WI38 (cell line): Measurements from ENCODE around the gene MARK3.

Source experiments
- H3K4me3 ChIP-seq: 2 replicates; pipeline ENCODE4 v1.5.1; 2011; ENCODE audit warnings: low read depth, mild to moderate bottlenecking, control low read depth, low read length
- TF ChIP-seq, protein P1 (sequence below): IDR thresholded peaks from 2 replicates; pipeline ENCODE4 v1.5.1; 2012; ENCODE audit warnings: low read depth, mild to moderate bottlenecking, control low read depth, low read length

Gene MARK3

DNA sequence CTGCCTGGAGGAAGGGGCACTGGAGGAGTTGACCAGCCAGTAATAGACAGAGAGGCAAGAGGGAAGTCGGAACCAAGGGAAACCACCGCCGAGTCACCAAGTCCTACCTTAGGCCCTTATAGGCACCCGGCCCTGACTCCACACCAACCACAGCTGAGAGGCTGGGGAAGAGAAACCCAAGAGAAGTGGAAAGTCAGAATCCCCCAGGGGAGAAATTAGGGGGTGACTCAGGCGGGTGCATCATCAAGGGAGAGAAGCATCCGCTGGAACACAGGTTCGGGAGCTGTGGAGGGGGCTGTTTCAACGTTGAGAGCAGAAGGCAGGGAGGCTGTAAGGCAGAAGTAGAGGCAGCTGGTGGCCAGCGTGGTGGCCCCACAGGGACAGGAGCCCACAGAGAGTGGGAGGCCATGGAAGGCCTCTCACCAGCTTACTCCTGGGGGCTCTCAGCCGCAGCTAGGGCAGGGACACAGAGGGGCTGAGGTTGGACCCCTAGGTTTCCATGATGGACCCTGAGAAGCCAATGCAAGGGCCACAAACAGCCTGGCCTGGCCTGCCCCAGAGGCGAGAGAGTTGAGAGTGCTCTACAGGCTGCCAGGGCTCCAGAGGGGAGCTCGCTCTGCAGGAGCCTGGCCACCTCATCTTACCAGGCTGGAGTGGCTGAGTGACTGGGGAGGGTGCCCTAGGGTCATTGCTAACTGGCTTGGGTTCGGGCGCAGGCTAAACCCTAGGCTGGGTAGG lies 142.4 kb downstream of the MARK3 start:
- TF ChIP-seq, protein P1, sequence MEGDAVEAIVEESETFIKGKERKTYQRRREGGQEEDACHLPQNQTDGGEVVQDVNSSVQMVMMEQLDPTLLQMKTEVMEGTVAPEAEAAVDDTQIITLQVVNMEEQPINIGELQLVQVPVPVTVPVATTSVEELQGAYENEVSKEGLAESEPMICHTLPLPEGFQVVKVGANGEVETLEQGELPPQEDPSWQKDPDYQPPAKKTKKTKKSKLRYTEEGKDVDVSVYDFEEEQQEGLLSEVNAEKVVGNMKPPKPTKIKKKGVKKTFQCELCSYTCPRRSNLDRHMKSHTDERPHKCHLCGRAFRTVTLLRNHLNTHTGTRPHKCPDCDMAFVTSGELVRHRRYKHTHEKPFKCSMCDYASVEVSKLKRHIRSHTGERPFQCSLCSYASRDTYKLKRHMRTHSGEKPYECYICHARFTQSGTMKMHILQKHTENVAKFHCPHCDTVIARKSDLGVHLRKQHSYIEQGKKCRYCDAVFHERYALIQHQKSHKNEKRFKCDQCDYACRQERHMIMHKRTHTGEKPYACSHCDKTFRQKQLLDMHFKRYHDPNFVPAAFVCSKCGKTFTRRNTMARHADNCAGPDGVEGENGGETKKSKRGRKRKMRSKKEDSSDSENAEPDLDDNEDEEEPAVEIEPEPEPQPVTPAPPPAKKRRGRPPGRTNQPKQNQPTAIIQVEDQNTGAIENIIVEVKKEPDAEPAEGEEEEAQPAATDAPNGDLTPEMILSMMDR, result no peak

DNA sequence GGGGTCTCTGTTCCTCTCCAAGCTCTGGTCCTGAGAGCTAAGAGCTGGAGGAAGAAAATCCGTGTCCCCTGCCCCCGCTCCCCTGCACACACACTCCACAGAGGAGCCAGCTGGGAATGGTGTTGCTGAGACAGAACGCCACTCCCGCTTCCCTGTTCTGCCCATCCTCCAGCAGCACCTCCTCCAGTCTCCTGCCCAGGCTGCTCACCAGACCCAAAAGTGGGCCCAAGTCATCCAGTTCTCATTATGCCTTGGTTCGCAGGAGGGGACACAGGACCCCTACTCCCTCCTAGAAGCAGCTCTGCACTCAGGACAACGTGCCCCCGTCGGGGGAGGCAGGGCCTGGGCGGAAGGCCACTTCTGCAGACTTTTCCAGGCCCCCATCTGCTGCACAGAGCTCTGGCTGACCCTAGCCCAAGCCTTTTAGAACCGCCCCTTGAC lies 143.0 kb downstream of the MARK3 start:
- TF ChIP-seq, protein P1, result no peak
- H3K4me3 ChIP-seq, result peak overlapping the region; percentile 57

More for the DNA sequence above, 142.4 kb downstream of the MARK3 start:
- no peak overlapping the region for H3K4me3 ChIP-seq

DNA sequence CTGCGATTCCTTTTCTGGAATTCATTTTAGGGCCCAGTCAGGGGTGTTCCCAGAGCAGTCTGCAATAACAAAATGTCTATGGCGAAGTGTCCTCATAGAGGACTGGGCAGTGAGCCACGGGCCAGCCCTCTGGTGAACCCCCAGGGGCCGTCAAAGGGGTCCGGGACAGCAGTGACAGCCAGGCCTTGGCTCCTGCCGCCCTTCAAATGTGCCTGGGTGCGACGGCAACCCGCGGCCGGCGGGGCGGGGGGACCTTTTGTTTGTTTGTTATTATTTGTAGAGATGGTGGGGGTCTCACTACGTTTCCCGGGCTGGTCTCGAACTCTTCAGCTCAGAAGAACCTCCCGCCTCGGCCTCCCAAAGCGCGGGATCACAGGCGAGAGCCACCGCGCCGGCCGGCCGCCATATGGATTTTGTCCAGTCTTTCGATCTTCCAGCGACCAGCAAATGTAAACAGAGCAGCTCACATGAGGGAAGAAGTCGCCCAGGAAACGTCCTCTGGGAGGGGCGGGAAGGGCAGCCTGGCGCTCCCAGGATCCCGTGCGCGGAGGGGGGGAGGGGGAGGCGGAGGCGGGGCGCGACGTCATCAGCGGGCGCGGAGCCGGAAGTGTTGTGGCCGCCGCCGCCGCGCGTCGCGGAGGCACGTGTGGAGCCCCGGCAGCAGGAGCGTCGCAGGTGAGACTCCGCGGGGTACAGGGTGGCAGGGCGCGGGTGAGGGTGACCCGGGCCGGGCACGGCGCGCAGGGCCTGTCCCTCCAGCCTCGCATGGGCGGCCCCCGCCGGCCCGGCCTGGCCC lies 143.6 kb downstream of the MARK3 start, which contains the start of gene TRMT61A:
Gene TRMT61A (plus strand): TSS at position 610 of the 796 bp plus-strand sequence. CDS start 783 bp downstream, outside the sequence.
- TF ChIP-seq, protein P1, result no peak

DNA sequence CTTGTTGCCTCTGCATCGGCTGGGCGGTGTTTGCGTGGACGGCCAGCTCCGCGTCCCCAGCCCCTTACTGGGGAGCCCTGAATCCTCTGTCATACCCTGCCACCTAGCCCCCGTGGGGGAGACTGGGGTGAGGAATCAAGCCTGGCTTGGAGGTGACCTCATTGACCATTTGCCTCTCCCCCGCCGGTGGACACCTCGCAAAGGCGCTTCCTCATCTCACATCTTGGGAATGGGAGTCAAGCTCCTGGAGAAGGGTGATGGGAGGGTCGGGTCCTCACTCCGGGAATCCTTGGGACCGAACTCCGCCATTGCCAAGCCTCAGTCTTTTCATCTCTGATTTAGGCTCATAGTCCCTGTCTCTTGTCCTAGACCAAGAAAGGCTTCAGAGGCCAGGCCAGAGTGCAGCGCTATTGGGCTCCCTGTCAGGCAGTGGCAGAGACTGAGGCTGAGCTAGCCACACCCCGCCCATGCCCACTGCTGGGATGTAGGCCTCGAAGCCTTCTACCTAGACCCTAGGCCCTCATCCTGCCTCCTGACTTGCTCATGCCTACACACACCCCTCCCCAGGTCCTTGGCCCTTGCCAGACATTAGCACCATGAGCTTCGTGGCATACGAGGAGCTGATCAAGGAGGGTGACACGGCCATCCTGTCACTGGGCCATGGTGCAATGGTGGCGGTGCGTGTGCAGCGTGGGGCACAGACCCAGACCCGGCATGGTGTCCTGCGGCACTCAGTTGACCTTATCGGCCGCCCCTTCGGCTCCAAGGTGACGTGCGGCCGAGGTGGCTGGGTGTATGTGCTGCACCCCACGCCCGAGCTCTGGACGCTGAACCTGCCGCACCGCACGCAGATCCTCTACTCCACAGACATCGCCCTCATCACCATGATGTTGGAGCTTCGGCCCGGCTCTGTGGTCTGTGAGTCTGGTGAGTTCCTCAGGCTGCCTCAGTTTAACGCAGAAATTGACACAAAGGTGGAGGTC lies 144.5 kb downstream of the MARK3 start:
- TF ChIP-seq, protein P1, result no peak
- peak overlapping the region; percentile 82 for H3K4me3 ChIP-seq

More for the DNA sequence above, 143.6 kb downstream of the MARK3 start, which contains the start of gene TRMT61A:
- peak within 1 kb of the TSS; percentile 82 for H3K4me3 ChIP-seq

DNA sequence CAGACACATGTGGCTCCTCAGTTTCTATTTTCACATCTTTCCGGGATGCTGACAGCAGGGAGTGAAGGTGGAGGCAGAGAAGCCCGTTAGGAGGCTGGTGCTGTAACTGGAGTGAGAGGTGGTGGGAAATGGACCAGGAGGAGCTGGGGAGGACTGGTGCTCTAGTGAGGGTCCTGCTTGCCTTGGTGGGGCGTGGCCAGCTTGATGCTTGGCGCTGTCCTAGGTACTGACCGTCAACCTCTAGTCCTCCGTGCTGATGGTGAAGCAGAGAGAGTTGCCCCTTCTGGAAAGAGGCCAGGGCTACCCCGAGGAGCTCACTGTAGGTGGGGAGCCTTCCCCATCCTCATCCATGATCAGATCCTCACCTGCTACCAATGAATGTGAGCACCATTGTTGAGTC lies 145.2 kb downstream of the MARK3 start:
- H3K4me3 ChIP-seq, result peak overlapping the region; percentile 82; the same call in 1 of the 2 replicates
- TF ChIP-seq, protein P1, result no peak

DNA sequence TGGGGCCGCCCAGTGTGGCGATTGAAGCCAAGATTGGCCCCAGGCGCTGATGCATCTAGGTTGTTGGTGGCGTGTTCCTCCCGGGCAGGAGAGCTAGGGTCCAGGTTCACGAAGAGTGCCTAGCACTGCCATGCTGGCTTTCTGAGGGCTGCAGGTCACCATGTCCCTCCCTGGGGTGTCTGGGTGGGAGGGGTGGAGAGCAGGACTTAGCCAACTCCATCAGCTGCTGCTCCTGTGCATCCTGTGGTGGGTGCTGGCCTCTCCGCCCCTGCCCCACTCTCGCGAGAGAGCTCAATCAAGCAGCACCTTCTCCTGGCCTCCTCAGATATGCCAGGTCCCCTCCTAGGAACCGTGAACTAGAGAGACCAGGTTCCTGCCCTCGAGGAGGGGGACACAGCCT lies 145.6 kb downstream of the MARK3 start:
- TF ChIP-seq, protein P1, result no peak
- H3K4me3 ChIP-seq, result no peak overlapping the region
